Measurements from ENCODE around the gene EXD3. TPM values are rescaled to one million over a fixed set of nuclear protein-coding genes. Genes with fewer than 3 reads are reported as not detected.

The EXD3 gene
- total and polyA plus RNA-seq, 2 of the 13 experiments (the other 11 are each of a cell fraction or from before 2014, with no cell fraction given) = 2.7 to 4.8 TPM

GRCh38 chr9:137462986-137463930, 40.3 kb upstream of the EXD3 start (continued):
- TF ChIP-seq NR2F6 (IDR thresholded peaks at IDR 0.05) (peak; percentile 63), NR2F6 (CRISPR knock-in tag; IDR thresholded peaks at IDR 0.05) (peak; percentile 88), ZFP91 (CRISPR knock-in tag; IDR thresholded peaks at IDR 0.05; ENCODE audit: borderline replicate concordance) (peak; percentile 71; the same call in 1 of the 2 replicates), ZFP36L1 (CRISPR knock-in tag; IDR thresholded peaks at IDR 0.05) (peak; percentile 36; the same call in 1 of the 2 replicates), HNF4G (IDR thresholded peaks at IDR 0.05; ENCODE audit: borderline replicate concordance, low read depth, low read length) (no peak; the same call in 1 of the 2 replicates), HNF4G (CRISPR knock-in tag; IDR thresholded peaks at IDR 0.05; ENCODE audit: borderline replicate concordance, low read depth) (peak; percentile 77; the same call in 1 of the 2 replicates), PRDM10 (CRISPR knock-in tag; IDR thresholded peaks at IDR 0.05; ENCODE audit: low read depth) (0 out of 2 replicates have a peak, but pooled peaks have one; percentile 54), ZNF543 (CRISPR knock-in tag; IDR thresholded peaks at IDR 0.05) (peak; percentile 99), XRCC5 (optimal IDR thresholded peaks at IDR 0.05; ENCODE audit: low read length) (peak; percentile 25), ZNF772 (CRISPR knock-in tag; IDR thresholded peaks at IDR 0.05) (peak; percentile 71), ETS1 (CRISPR knock-in tag; IDR thresholded peaks at IDR 0.05) (0 out of 2 replicates have a peak, but pooled peaks have one; percentile 38), ZMYM2 (CRISPR knock-in tag; IDR thresholded peaks at IDR 0.05) (0 out of 2 replicates have a peak, but pooled peaks have one; percentile 62), ZNF18 (CRISPR knock-in tag; IDR thresholded peaks at IDR 0.05; ENCODE audit: insufficient replicate concordance) (peak; percentile 78), SP4 (CRISPR knock-in tag; IDR thresholded peaks at IDR 0.05) (peak; percentile 39; the same call in 1 of the 2 replicates), PCBP1 (IDR thresholded peaks at IDR 0.05; ENCODE audit: borderline replicate concordance, low read depth, low read length) (0 out of 2 replicates have a peak, but pooled peaks have one; percentile 26)
